Heart left ventricle (tissue), 13 donors: ENCODE results near the gene PIGM.

Source experiments
- POLR2A ChIP-seq, 2 donors: fragments of 450-650 bp; IDR thresholded peaks; one replicate each; pipeline ENCODE4 v1.6.1; 2017; ENCODE audit warnings: antibody characterized with exemption in 2 of 2, mild to moderate bottlenecking in 2 of 2, moderate library complexity in 2 of 2
- TF ChIP-seq, protein P1 (sequence below), 12 donors: fragments of 200-600 bp; sonication (generic) in 4 of 12; IDR thresholded peaks; one replicate each; pipeline versions ENCODE4 v1.5.0 to v1.8.0; 2018 to 2022; ENCODE audit warnings: antibody characterized with exemption in 12 of 12, mild to moderate bottlenecking in 5 of 12
- donor health status: ischemic (EF 13 %, LVEDD 7.1; RV severe dilation, severe dysfunction).
- donor health status: DM: no; HTN: yes; CAD: no.
- donor health status: DM: no; HTN: no; CAD: no.
- donor health status: ischemic (EF 25% LVEDD 6.9; RV normal size, moderate dysfunction).
- donor health status: ischemic (EF 25% LVEDD 5.7; RV mildly dilated, moderate dysfunction).
- donor health status: ischemic (EF 35%, LVEDD 5.7; RV mildly dilated, moderate dysfunction).
- donor health status: nonischemic (EF 11% LVEDD 7.7; RV severe dilation, severe dysfunction).
- donor health status: DM: yes; HTN: yes; CAD: no.
- donor health status: PGD.
- donor health status: ischemic (EF 29% LVEDD 5.4; RV normal size, mild dysfunction).
- donor health status: nonischemic (EF 23%, LVEDD 6.1; RV moderate dilation, normal function).

DNA sequence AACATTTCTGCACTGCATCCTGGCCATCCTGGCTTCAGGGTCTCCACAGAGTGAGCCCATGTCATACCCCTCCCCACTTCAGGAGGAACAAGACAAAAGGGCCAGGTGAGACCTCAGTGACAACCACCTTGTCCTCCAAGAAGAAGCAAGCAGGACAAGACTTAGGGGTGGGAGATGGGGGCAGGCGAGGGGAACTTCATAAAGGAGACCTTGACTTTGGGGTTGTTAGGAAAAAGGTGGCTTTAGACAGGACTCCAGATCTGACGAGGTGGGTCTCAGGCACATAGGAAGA is 53.7 kb downstream of the PIGM start:
- TF ChIP-seq, protein P1, sequence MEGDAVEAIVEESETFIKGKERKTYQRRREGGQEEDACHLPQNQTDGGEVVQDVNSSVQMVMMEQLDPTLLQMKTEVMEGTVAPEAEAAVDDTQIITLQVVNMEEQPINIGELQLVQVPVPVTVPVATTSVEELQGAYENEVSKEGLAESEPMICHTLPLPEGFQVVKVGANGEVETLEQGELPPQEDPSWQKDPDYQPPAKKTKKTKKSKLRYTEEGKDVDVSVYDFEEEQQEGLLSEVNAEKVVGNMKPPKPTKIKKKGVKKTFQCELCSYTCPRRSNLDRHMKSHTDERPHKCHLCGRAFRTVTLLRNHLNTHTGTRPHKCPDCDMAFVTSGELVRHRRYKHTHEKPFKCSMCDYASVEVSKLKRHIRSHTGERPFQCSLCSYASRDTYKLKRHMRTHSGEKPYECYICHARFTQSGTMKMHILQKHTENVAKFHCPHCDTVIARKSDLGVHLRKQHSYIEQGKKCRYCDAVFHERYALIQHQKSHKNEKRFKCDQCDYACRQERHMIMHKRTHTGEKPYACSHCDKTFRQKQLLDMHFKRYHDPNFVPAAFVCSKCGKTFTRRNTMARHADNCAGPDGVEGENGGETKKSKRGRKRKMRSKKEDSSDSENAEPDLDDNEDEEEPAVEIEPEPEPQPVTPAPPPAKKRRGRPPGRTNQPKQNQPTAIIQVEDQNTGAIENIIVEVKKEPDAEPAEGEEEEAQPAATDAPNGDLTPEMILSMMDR (IDR thresholded peaks at IDR 0.05): no peak
- no peak for TF ChIP-seq POLR2A (IDR thresholded peaks at IDR 0.05)
